SKM-1 treated with dmso at 0.1 percent for 144 hours (cell line): ENCODE measurements around the gene C3orf70.

Experiments used
- DNase-seq: peaks from one replicate; lab custom pipeline; 2025; ENCODE audit not compliant: unreplicated experiment; lab: John Stamatoyannopoulos, UW

The C3orf70 gene

DNA sequence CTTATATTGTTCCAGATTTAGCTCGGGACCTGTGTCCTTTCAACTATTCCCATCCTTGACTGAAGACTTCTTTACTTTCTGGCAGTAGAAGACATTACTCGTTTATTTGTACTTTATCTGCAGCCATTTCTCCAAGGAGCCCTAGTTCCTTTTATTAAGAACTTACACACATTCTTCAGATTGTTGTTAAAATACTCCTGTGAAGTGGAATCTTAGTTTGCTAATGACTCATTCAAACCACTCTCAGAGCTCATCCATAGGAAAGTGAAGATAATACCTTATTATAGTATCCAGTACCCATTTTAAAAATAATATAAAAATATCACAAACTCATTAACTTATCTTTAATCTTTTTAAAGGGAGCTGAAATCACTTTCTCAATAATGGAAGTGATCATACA is 63.5 kb downstream of the C3orf70 start:
- no peak for DNase-seq

DNA sequence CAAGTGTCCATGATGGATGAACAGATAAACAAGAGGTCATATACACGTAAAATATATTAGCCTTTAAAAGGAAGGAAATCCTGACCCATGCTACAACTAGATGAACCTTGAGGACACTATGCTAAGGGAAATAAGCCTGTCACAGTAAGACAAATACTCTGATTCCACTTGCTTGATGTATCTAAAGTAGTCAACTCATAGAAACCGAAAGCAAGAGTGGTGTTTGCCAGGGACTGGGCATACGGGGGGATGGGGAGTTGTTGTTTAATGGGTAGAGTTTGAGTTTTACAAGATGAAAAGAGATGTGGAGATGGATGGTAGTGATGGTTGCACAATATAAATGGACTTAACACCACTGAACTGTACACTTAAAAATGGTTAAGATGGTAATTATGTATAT is 65.4 kb downstream of the C3orf70 start:
- DNase-seq = no peak

DNA sequence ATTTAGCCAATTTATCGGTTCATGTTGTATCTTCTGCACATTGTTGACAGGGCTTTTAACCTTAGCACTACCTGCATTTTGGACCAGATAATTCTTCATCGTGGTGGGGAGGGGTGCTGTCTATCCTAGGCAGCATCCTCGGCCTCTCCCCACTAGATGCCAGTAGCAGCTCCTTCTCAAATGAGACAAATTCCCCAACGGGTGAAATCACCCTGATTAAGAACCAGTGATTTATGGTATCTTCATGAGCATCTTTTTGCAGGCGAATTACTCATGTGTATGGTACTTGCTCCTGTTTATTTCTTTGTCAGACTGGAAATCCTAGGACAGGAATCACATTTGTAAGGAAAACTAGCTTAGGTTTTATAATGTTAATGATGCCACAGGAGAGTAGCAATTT is 68.0 kb downstream of the C3orf70 start:
- DNase-seq = no peak

DNA sequence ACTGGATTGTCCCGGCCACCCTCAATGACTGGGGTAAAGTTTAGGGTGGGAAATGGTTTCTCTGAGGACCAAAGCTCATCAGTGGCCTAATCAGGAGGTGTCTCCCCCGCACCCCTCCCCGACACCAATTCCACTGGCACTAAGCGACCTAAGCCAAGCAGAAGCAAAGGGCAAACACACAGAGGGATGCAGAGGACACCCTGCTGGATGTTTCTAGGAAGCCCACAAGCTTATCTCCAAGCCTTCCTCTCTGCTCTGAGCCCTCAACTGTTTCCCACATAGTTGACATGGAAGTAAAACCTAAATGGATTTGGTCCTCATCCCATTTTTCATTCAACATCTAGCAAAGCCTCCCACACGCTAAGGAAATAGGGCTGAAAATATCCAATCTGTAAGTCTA is 68.5 kb downstream of the C3orf70 start:
- no peak for DNase-seq

DNA sequence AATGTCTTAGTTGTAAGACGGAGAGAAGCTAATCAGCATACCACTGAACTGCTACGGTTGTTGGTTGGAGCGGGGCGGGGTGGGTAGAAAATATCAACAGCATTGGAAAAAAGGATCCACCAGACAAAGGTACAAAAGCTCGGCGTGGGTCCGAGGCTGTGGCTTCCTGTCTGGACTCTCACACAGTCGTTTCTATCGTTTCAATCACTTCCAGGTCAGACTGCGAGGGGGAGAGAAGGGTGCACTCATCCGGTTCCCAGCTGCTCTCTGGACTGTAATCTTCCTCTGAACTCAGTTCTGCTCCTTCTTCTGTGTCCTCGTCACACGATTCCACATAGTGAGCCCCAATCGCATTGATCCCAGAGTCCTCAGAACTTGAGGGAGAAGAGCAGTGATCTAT is 70.0 kb downstream of the C3orf70 start:
- no peak for DNase-seq

DNA sequence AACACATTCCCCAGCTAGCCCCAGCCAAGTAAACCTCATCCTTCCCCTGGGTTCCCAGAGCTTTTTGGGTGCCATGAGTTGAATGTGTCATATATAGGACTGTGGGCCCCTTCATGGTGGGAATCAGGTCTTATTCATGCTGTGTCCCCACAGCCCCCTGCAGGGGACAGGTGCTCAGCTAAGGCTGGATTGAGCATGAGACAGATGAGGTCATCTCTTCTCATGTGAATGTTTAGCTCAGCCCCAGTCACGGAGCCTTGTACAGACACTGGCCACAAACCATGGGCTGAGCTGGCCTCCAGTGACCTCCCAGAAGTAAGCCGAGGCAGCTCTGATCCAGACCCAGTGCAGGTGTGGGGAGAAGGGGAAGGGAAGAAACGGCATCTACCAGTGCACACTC is 70.7 kb downstream of the C3orf70 start:
- DNase-seq = no peak

DNA sequence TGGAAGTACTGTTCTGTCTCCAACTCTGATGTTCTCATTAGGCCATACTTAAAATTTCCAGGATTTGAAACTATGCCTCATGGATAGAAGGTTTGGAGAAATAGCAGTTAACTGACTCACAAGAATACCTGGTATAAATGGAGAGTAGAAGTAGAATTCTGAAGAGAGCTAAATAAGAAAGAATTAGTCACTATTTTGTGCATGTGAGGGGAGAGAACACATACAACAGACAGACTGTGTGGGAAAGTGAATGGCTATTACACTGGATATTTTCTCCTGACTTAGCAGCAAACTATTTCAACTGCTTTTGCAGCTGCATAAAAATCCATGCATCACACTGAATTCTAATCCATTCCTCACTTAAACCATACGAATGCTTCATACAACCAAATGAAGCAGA is 71.3 kb downstream of the C3orf70 start:
- DNase-seq = no peak

DNA sequence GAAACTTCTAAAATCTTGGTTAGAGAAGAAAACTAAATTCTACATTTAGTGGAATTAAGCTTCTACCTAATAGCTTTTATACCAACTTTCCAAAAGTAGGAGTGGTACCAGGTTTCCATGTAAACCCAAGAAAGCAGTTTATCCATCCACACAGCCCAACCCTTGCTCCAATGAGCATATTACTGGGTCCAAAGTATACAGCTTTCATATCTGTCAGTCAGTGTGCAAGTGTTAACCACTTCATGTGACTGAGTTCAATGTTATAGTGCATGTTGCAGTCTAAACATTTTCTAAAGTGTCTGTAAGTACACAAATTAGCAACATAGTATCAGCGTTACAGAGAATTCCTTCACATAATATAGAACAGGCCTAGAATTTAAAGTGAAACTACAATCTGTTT is 73.2 kb downstream of the C3orf70 start:
- DNase-seq = no peak

DNA sequence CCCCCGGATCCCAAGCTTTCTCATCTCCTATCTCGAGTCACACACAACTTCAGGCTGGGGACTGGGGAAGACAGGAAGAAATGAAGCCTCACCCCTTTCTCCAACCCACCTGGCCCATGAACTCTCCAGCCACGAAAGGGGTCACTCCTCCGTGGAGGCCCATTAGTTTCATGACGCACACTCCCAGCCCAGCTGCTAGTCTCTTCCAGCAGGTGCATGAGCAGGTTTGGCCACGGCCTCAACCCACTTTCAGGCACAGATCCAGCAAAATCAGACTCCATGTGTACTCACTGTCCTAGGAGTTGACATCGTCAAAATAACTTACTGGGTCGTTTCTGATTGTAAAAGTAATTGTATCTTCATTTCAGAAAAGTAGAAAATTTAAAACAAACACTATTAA is 76.6 kb downstream of the C3orf70 start:
- no peak for DNase-seq

DNA sequence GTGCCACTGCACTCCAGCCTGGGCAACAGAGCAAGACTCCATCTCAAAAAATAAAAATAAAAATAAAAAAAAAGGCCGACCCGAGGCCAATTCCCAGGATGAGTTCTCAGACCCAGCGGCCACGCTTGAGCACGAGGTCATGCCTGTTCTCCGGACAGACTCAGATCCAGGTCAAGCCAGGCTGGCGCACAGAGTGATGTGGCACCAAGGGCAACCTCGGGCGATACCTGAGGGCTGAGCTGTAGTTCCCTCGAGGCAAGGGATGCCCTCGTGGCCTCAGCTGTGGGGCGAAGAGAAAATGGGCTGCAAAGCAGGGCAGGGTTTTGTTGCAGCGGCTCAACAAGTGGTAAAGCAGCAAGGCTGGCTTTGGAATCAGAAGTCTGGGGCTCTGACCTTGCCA is 77.3 kb downstream of the C3orf70 start:
- no peak for DNase-seq

DNA sequence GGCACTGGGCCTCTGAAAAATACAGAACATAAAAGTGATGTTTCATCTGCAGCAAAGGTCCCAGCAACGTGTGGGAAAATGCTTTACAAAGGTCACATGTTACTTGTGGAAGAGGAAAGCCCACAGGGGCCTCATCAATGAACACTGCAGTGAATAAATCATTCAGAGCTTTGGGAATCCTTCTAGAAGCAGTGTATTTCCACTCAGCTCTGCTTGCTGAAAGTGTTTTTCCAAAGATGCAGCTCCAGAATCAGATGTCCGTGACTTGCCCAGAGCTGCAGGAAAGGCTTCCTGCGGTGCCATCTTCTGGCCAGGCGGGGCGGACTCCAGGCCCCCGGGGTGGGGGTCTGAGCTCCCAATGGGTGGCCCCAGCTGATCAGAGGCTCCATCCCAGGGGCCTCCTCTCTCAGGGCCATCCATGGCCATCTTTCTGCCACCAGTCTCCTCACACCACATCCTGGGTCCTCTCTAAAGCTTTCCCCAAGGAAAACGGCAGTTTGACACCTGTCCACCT is 81.5 kb downstream of the C3orf70 start:
- no peak for DNase-seq

DNA sequence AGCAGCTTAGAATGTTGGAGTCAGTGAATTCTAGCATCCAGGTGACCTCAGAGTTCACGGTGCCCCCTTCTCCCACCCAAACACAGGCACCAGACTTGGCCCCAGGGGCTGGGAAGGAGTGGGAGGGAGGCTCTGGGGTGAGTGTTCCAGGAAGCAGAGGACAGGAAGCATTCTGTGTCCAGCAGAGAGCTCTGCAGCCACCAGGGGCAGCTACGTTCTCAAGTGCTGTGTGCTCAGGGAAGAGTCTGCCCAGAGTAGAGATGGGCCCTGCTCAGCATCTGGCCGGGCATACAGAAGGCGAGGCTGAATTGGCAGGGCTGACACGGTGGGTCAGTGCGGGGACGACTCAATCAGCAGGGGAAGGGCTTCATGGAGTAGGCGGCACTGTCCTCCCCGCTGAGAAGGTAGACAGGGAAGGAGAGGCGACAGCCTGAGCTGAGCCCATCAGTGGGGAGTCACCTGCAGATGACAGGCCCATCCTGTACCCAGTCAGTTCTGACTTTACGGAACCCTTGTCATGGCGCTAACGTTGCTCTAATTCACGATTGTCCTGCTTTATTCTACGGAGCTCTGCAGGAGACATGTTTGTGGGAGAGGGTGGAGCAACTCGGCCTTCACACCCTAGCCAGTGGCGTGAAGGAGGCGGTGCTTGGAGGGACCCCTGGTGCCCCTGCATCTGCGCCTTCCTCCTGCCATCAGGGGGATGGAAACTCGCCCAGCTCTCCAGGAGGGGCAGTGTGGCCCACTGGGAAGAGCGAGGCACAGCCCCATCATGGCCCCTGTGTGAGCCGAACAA is 82.2 kb downstream of the C3orf70 start:
- DNase-seq = no peak

DNA sequence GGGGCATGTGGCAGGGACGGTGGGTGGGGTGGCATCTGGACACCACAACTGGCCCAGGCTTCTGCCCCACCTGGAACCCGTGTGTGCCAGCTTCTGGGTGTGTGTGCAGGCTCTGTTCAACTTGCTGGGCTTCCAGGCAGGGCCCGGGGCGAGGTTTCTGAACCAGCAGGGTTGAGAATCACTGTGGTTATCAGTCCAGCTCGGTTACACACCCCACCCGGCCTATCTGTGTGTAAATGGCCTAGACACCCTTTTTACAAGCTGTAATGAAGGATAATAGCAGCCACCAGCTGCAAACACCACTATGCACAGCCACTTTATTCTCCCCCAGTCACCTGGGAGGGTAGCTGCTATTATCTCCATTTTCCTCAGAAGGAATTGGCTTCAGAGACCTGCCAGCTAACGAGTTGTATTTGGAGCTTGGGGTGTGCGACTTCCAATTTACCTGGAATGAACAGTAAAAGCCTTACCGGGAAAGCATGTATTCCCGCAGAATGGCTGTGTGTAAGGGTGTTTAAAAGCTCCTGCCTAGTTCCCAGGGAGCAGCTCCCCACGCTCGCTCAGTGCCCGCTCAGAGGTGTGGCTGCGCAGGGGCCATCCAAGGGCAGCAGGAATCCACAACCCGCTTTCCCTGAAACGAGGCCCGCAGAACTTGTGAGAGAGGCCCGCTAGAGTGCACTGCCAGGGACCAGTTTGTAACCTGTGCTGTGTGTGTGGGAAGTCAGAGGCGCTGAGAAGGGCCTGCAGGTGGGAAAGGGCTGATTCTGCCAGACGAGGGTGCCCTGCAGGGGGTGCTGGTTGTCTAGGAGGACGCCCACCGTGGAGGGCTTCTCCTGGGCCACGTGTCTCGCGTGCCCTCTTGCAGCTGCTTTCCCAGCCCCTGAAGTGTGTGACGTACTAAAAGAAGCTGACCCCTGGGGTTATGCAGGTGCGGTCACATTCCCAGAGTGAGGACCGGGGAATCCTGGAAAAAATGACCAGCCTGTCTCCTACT is 83.5 kb downstream of the C3orf70 start:
- DNase-seq = no peak

DNA sequence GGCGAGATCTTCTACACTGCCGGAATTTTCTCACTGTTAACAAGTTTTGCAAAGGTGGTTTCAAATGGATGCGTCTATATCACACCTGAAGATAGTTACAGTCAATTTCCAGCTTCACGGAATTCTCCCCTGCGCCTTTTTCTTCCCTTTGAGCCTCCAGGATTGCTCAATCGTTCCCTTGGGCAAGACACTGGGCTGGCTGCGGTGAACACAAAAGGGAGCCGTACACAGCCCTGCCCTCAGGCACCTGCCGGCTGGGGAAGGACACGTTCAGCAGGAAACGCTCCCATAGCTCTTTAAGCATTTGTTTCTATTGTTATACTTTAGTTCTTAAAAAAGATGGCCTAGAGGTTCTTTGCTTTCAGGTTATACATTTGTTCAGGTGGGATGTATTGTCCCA is 85.7 kb downstream of the C3orf70 start:
- no peak for DNase-seq

DNA sequence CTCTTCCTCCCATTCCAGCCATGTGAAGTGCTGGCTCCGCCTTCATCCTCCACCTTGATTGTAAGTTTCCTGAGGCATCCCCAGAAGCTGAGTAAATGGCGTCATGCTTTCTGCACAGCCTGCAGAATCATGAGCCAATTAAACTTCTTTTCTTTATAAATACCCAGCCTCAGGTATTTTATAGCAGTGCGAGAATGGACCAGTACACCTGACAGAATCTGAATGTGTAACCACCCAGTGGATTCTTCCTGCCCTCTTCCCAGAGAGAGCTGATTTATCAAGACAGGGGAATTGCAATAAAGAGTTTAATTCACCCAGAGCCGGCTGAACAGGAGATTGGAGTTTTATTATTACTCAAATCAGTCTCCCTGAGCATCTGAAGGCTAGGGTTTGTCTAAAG is 86.6 kb downstream of the C3orf70 start:
- no peak for DNase-seq

DNA sequence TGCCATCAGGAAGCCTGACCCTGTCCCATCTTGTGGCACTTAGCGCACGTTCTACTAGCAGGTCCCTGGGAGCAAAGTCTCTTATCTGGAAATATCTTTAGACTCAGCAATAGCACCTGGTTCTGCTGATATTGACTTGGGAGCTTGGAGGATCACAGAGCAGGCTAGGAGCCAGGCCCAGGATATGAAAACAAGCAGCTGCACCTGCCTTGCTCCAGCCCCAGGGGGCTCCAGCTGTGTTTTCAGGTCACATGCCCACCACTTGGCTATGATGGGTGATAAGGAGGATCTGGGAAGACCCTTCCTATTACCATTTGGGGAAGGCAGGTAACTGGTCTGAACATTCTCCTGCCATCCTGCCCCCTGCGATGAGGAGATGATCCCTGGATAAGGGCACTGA is 87.8 kb downstream of the C3orf70 start:
- DNase-seq = no peak

DNA sequence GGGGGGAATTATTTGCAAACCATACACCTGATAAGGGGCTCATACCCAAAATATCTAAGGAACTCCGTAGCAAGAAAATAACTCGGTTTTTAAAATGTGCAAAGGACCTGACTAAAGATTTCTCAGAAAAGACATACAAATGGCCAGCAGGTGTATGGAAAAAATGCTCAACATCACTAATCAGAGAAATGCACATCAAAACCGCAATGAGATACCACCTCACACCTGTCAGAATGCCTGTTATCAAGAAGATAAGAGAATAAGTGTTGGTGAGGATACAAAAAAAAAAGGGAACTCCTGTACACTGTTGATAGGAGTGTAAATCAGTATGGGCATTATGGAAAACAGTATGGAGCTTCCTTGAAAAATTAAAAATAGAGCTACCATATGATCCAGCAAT is 89.4 kb downstream of the C3orf70 start:
- no peak for DNase-seq

DNA sequence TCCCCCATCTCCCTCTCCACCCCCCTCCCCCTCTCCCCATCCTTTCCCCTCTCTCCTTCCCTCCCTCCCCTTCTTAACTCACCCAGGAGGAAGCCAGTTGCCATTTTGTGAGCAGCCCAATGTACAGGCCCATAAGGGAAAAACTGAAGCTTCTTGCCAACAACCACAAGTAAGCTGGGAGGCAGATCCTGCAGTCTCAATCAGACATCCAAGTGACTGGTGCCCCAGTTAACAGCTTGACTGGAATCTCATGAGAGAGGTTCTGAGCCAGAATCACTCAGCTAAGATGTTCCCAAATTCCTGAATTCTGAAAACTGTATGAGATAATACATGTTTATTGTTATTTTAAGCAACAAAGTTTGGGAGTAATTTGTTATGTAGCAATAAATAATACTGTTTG is 90.7 kb downstream of the C3orf70 start:
- no peak for DNase-seq

DNA sequence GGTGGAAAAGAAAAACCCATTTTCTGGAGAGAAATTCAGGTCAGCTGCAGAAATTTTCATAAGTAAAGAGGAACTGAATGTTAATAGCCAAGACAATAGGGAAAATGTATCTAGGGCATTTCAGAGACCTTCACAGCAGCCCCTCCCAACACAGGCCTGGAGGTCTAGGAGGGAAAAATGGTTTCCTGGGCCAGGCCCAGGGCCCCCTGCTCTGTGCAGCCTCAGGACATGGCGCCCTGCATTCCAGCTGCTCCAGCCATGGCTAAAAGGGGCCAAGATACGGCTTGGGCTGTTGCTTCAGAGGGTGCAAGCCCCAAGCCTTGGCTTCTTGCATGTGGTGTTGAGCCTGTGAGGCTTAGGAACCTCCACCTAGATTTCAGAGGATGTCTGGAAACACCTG is 92.2 kb downstream of the C3orf70 start:
- DNase-seq = no peak

DNA sequence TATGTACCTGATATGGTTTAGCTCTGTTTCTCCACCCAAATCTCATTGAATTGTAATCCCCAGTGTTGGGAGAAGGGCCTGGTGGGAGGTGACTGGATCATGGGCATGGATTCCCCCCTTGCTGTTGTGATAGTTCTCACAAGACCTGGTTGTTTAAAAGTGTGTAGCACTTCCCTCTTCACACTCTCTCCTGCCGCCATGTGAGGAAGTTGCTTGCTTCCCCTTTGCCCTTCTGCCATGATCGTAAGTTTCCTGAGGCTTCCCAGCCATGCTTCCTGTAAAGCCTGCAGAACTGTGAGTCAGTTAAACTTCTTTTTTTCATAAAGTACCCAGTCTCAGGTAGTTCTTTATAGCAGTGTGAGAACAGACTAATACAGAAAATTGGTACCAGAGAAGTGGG is 93.1 kb downstream of the C3orf70 start:
- DNase-seq = peak; percentile 5

DNA sequence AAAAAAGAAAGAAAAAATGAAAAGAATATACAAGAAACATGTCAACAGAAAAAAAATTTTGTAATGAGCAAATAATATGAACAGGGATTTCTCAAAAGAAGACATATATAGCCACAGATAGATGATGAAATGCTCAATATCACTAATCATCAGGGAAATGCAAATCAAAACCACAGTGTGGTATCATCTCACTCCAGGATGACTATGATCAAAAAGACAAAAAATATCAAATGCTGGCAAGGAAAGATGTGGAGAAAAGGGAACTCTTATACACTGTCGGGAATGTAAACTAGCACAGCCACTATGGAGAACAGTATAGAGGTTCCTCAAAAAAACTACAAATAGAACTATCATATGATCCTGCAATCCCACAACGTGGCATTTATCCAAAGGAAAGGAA is 94.1 kb downstream of the C3orf70 start:
- DNase-seq = no peak

DNA sequence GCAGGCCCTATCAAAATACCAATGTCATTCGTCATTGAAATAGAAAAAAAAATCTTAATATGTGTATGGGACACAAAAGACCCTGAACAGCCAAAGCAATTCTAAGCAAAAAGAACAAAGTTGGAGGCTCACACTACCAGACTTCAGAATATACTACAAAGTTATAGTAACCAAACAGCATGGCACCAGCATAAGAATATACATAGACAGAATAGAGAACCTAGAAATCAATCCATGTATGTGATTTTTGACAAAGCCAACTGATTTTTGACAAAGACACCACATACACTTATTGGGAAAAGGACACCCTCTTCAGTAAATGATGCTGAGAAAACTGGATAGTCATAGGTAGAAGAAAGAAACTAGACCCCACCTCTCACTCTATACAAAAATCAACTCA is 95.0 kb downstream of the C3orf70 start:
- no peak for DNase-seq
